Measurements from ENCODE around the gene ZNF311. TPM values are rescaled to one million over a fixed set of nuclear protein-coding genes. Genes with fewer than 3 reads are reported as not detected.

ZNF311 gene
- total RNA-seq, 1 donor from 2014 or later, result 0.36 TPM

DNA sequence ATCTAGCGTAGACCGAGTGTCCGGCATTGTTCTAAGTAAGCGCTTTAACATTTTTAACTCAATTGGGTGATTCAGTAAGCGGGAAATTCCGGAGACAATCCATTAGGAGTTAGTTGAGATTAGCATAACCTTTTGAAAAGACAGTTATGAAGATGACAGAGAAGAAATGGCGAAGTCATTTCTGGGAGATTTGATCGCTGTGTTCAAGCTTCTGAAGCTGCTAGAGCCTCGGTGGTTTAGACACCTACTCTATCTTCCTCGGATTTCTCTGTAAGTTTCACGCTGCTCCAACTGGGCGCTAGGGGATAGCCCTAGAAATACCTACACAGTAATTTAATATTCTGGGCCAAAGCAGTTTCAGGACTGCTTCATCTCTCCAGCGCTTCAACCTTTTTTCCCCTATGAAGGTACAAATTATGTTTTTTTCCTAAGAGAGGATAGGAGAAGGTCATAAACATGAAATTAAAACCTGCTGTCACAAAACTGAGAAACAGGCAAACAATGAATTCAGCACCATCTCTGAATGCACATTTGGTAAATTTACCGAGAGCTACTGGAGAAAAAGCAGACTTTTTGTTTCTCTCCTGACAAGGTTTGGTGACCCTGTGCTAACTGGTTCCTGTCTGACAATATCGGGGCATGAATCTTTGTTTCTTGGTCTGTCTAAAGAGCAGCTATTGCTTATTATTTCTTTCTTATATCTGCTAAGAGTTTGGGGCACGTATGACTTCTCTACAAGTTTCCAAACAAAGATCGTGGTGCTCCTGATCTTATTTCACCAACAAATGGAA lies 22.4 kb downstream of the ZNF311 start:
- peak overlapping the region; percentile 79 for H3K27ac ChIP-seq (replicated peaks)
- intact Hi-C loops (cut with micrococcal nuclease), result loop anchor here (5.0 kb wide), 1 partner anchor 40 kb away; no protein-coding TSS in a partner anchor
- no peaks in the 10 kb centered on the region for H3K36me3 ChIP-seq
- peaks cover 14% of the 10 kb centered on the region for H3K27me3 ChIP-seq (ENCODE audit: low read depth)
- DNase-seq, result no peak
- H3K9me3 ChIP-seq (replicated peaks), result peaks cover 1% of the 10 kb centered on the region
- TF ChIP-seq, protein P1, sequence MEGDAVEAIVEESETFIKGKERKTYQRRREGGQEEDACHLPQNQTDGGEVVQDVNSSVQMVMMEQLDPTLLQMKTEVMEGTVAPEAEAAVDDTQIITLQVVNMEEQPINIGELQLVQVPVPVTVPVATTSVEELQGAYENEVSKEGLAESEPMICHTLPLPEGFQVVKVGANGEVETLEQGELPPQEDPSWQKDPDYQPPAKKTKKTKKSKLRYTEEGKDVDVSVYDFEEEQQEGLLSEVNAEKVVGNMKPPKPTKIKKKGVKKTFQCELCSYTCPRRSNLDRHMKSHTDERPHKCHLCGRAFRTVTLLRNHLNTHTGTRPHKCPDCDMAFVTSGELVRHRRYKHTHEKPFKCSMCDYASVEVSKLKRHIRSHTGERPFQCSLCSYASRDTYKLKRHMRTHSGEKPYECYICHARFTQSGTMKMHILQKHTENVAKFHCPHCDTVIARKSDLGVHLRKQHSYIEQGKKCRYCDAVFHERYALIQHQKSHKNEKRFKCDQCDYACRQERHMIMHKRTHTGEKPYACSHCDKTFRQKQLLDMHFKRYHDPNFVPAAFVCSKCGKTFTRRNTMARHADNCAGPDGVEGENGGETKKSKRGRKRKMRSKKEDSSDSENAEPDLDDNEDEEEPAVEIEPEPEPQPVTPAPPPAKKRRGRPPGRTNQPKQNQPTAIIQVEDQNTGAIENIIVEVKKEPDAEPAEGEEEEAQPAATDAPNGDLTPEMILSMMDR (IDR thresholded peaks at IDR 0.05; ENCODE audit: borderline replicate concordance), result no peak
- H3K4me3 ChIP-seq, result peak overlapping the region; percentile 75
- peaks cover 30% of the 10 kb centered on the region for H3K4me1 ChIP-seq

DNA sequence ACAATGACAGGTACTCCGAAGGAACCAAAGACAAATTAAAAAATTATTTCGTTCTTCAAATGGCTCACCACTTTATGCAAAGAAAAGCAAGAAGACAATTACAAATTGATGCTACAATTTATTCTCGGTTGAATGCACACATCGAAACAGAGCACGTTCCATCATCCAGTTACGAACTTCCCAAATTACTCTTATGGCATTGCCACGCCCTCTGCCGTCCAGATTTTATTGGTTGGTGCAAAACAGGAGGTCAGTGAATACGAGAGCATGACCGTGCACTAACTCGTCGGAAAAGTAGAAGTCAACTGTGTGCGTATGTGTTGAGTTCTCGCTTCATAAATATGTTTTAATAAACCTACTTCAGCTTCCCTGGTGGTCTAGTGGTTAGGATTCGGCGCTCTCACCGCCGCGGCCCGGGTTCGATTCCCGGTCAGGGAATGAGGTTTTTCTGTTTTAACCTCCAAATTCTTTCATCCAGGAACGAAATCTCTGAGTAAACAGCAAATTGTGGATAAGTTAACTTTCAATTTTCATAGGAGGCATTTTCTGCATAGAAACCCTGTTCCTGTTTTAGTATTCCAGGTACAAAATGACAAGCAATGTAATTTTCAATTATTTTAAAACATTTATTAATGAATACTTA lies 23.2 kb downstream of the ZNF311 start:
- Histone ChIP-seq H3K4me3 (peak overlapping the region; percentile 75), H3K4me1 (peaks cover 30% of the 10 kb centered on the region), H3K27ac (replicated peaks) (peak overlapping the region; percentile 79), H3K27me3 (ENCODE audit: low read depth) (peaks cover 21% of the 10 kb centered on the region), H3K9me3 (replicated peaks) (no peaks in the 10 kb centered on the region), H3K36me3 (no peaks in the 10 kb centered on the region)
- intact Hi-C loops (cut with micrococcal nuclease), result loop anchor here (5.0 kb wide), 1 partner anchor 40 kb away; no protein-coding TSS in a partner anchor
- DNase-seq, result peak; percentile 66
- TF ChIP-seq, protein P1 (IDR thresholded peaks at IDR 0.05; ENCODE audit: borderline replicate concordance), result no peak

DNA sequence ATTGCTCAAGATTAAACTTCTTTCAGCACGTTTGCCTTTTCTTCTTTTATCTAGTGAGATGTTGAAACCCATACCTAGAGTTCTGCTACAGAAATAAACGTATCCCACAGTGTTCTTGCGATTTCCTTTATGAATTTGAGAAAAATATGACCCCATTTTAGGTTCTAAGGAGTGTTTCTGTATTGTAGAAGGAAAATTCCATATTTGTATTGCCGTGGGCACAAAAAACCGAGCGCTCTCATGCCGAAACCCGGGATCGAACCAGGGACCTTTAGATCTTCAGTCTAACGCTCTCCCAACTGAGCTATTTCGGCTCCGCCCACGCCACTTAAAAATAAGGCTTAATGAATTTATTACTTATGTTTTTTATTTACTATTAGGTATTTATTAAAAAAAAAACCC lies 23.7 kb downstream of the ZNF311 start:
- peak overlapping the region; percentile 75 for H3K4me3 ChIP-seq
- H3K27ac ChIP-seq (replicated peaks), result peak overlapping the region; percentile 79
- TF ChIP-seq, protein P1 (IDR thresholded peaks at IDR 0.05; ENCODE audit: borderline replicate concordance), result no peak
- no peaks in the 10 kb centered on the region for H3K9me3 ChIP-seq (replicated peaks)
- intact Hi-C loops (cut with micrococcal nuclease), result loop anchor here (5.0 kb wide), 1 partner anchor 39 kb away; no protein-coding TSS in a partner anchor
- H3K4me1 ChIP-seq, result peaks cover 30% of the 10 kb centered on the region
- peaks cover 22% of the 10 kb centered on the region for H3K27me3 ChIP-seq (ENCODE audit: low read depth)
- DNase-seq, result peak; percentile 56
- no peaks in the 10 kb centered on the region for H3K36me3 ChIP-seq

DNA sequence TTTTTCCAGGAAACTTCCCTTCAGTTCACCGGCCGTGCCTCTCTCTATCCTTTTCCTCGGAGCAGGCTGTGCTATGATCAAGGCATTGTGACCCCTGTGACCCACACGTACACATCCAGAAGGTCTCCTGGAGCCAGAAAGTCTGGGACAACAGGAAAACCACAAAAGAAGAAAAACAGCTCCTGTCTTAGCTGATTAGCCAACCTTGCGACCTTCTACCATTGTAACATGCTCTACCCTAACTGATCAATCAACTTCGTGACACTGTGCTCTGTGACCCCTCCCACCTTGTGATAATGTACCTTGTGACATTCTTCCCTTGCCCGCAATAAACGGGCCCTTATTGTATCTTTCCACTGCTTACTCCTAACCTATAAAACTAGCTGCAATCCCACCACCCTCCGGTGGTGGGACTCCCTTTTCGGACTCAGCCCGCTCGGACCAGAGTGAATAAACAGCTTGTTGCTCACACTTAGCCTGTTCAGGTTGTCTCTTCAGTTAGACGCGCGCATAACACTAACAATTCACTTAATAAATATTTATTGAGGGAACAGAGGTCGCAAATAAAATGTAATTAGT lies 24.2 kb downstream of the ZNF311 start:
- H3K36me3 ChIP-seq, result no peaks in the 10 kb centered on the region
- TF ChIP-seq, protein P1 (IDR thresholded peaks at IDR 0.05; ENCODE audit: borderline replicate concordance), result peak; percentile 42
- intact Hi-C loops (cut with micrococcal nuclease), result loop anchor here (5.0 kb wide), 1 partner anchor 39 kb away; no protein-coding TSS in a partner anchor
- peak overlapping the region; percentile 79 for H3K27ac ChIP-seq (replicated peaks)
- DNase-seq, result peak; percentile 20
- peak overlapping the region; percentile 75 for H3K4me3 ChIP-seq
- H3K4me1 ChIP-seq, result peaks cover 29% of the 10 kb centered on the region
- H3K27me3 ChIP-seq (ENCODE audit: low read depth), result peaks cover 22% of the 10 kb centered on the region
- H3K9me3 ChIP-seq (replicated peaks), result no peaks in the 10 kb centered on the region

DNA sequence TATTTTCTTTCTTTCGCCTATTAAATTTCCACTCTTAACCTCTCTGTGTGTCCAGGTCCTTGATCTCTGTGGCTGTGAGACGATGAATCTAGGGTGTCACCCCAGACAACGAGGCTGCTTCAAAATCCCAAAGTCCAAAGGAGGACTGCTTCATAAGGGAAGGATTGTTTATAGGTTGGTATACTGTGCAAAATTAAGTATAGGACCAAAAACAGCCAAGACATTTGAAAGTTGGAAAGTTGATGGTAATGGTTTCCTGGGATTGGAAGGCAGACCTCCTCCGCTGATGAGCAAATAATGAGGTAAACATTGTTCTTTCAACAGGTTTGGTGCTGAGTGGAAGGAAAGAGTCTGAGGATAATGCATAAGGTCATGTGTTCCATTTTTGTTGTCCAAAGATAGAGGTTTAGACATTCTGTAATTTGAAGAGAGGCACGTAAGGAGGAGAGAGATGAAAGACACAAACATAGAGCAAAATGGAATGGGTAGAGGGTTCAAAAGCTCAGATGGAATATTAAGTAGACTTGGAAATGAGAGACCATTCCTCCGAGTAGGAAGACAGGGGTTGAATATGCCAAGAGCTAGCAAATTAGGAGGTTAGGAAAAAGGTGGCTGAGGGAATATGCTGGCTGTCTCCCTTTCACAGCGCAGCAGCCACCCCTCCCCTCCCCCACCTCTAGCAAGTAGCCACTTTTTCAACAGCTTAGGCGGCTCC lies 24.8 kb downstream of the ZNF311 start:
- intact Hi-C loops (cut with micrococcal nuclease), result loop anchor here (5.0 kb wide), 1 partner anchor 38 kb away; no protein-coding TSS in a partner anchor
- TF ChIP-seq, protein P1 (IDR thresholded peaks at IDR 0.05; ENCODE audit: borderline replicate concordance), result no peak
- Histone ChIP-seq H3K4me3 (peak overlapping the region; percentile 75), H3K36me3 (no peaks in the 10 kb centered on the region), H3K9me3 (replicated peaks) (no peaks in the 10 kb centered on the region), H3K27me3 (ENCODE audit: low read depth) (peaks cover 22% of the 10 kb centered on the region), H3K27ac (replicated peaks) (peak overlapping the region; percentile 79), H3K4me1 (peaks cover 25% of the 10 kb centered on the region)
- DNase-seq, result no peak
